SW480 (cell line): ENCODE results near the gene EFNA5.
"Not testable (repeated sequence)": the region's sequence is repeated elsewhere in the genome, so short reads cannot be mapped to it uniquely, and the experiment has no call there.

Experiments
- DNase-seq: peaks from one replicate; pipeline ENCODE4 v3.0.0-alpha.2; 2016; ENCODE audit warnings: low spot score

The EFNA5 gene

GRCh38 chr5:107365320-107366109, 305.2 kb downstream of the EFNA5 start:
- DNase-seq, result no peak

- no peak for DNase-seq
Observed at GRCh38 chr5:107364443-107365319, 306.1 kb downstream of the EFNA5 start.

- no peak for DNase-seq
Observed at GRCh38 chr5:107363768-107364167, 307.0 kb downstream of the EFNA5 start.

GRCh38 chr5:107361945-107362344, 308.8 kb downstream of the EFNA5 start:
- DNase-seq, result no peak

- DNase-seq, result no peak
Observed at GRCh38 chr5:107359916-107360234, 310.9 kb downstream of the EFNA5 start.

- DNase-seq, result no peak
Observed at GRCh38 chr5:107359033-107359915, 311.5 kb downstream of the EFNA5 start.

- DNase-seq, result no peak
Observed at GRCh38 chr5:107356891-107357290, 313.8 kb downstream of the EFNA5 start.

- DNase-seq, result no peak
Observed at GRCh38 chr5:107352576-107352975, 318.2 kb downstream of the EFNA5 start.

- not testable (repeated sequence) for DNase-seq
Observed at GRCh38 chr5:107346580-107346979, 324.2 kb downstream of the EFNA5 start.

- no peak for DNase-seq
Observed at GRCh38 chr5:107342371-107342770, 328.4 kb downstream of the EFNA5 start.

- no peak for DNase-seq
Observed at GRCh38 chr5:107341376-107342084, 329.2 kb downstream of the EFNA5 start.

- no peak for DNase-seq
Observed at GRCh38 chr5:107340631-107341030, 330.1 kb downstream of the EFNA5 start.

- DNase-seq, result no peak
Observed at GRCh38 chr5:107338335-107338734, 332.4 kb downstream of the EFNA5 start.

- DNase-seq, result peak; percentile 96
Observed at GRCh38 chr5:107337281-107337680, 333.5 kb downstream of the EFNA5 start.

- peak; percentile 3 for DNase-seq
Observed at GRCh38 chr5:107331882-107332281, 338.9 kb downstream of the EFNA5 start.

GRCh38 chr5:107331312-107331711, 339.4 kb downstream of the EFNA5 start:
- DNase-seq, result no peak

- DNase-seq, result no peak
Observed at GRCh38 chr5:107330903-107331302, 339.8 kb downstream of the EFNA5 start.

GRCh38 chr5:107329850-107330249, 340.9 kb downstream of the EFNA5 start:
- no peak for DNase-seq
